Mucosa of descending colon (tissue), 3 donors: ENCODE data around the gene BEGAIN. TPM values are rescaled to one million over a fixed set of nuclear protein-coding genes. Genes with fewer than 3 reads are reported as not detected.

Experiments
- ATAC-seq: fragments of 200-7000 bp; cut with Tn5 transposase; one replicate; pipeline ENCODE4 v1.9.1; 2020; ENCODE audit warnings: mild to moderate bottlenecking, moderate library complexity
- DNase-seq, 3 donors: peaks; one replicate each; pipeline ENCODE4 v3.0.0-alpha.2; 2020
- H3K36me3 ChIP-seq: fragments of 200-600 bp; one replicate; pipeline ENCODE4 v1.8.0; 2021; ENCODE audit warnings: low read depth, mild to moderate bottlenecking
- H3K4me1 ChIP-seq: fragments of 200-600 bp; one replicate; pipeline ENCODE4 v1.8.0; 2021; ENCODE audit warnings: low read depth, mild to moderate bottlenecking
- H3K4me3 ChIP-seq: fragments of 200-600 bp; one replicate; pipeline ENCODE4 v1.8.0; 2021; ENCODE audit warnings: mild to moderate bottlenecking
- H3K9me3 ChIP-seq: fragments of 200-600 bp; one replicate; pipeline ENCODE4 v1.8.0; 2021; ENCODE audit warnings: mild to moderate bottlenecking
- intact Hi-C, 2 donors: fragments of 100-400 bp; cut with DNase I in 1 of 2; cut with micrococcal nuclease in 1 of 2; formaldehyde crosslinking; loops; one replicate each; pipeline versions ENCODE4 v1.11.0 to v1.11.1; 2022; cut with DNase I, micrococcal nuclease
- long read RNA-seq, 2 donors: library from polyadenylated mRNA; unstranded; transcript quantifications; one replicate each; pipeline ENCODE4 v2.0.0, GENCODE V29; 2019 to 2021
- total RNA-seq, 3 donors: library from RNA; stranded (reverse); fragmentation: NEBNext Ultra II Directional in 2 of 3; extraction: Animal tissue kit (Norgen Biotek cat#: 25700) in 2 of 3; gene quantifications; one replicate each; pipeline versions ENCODE4 v1.2.1 to v1.2.4, GENCODE V29; 2021 to 2023
- TF ChIP-seq, protein P1 (sequence below): fragments of 200-600 bp; IDR thresholded peaks from one replicate; pipeline ENCODE4 v1.8.0; 2022; ENCODE audit warnings: antibody characterized with exemption, mild to moderate bottlenecking
- donor health status: DM: no; HTN: no; CAD: no; lungs with moderate emphysema.
- donor health status: DM: no; HTN: no; CAD: no.
- donor health status: DM: no; HTN: yes; CAD: no.

The BEGAIN gene, protein sequence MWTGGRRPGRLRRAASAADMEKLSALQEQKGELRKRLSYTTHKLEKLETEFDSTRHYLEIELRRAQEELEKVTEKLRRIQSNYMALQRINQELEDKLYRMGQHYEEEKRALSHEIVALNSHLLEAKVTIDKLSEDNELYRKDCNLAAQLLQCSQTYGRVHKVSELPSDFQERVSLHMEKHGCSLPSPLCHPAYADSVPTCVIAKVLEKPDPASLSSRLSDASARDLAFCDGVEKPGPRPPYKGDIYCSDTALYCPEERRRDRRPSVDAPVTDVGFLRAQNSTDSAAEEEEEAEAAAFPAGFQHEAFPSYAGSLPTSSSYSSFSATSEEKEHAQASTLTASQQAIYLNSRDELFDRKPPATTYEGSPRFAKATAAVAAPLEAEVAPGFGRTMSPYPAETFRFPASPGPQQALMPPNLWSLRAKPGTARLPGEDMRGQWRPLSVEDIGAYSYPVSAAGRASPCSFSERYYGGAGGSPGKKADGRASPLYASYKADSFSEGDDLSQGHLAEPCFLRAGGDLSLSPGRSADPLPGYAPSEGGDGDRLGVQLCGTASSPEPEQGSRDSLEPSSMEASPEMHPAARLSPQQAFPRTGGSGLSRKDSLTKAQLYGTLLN
- total RNA-seq: 1 to 10 TPM in 2 of 3 donors, under 1 TPM in 1; 0.75 to 2.5 (median 1.1) TPM
- long read RNA-seq, donor 1, partial matches to known transcripts: 0 of 3 reads
- long read RNA-seq, donor 1, other reads (novel, unspliced or antisense): 3 of 3 reads
- long read RNA-seq, donor 2, partial matches to known transcripts: 0 of 1 reads
- long read RNA-seq, donor 2, other reads (novel, unspliced or antisense): 1 of 1 reads

DNA sequence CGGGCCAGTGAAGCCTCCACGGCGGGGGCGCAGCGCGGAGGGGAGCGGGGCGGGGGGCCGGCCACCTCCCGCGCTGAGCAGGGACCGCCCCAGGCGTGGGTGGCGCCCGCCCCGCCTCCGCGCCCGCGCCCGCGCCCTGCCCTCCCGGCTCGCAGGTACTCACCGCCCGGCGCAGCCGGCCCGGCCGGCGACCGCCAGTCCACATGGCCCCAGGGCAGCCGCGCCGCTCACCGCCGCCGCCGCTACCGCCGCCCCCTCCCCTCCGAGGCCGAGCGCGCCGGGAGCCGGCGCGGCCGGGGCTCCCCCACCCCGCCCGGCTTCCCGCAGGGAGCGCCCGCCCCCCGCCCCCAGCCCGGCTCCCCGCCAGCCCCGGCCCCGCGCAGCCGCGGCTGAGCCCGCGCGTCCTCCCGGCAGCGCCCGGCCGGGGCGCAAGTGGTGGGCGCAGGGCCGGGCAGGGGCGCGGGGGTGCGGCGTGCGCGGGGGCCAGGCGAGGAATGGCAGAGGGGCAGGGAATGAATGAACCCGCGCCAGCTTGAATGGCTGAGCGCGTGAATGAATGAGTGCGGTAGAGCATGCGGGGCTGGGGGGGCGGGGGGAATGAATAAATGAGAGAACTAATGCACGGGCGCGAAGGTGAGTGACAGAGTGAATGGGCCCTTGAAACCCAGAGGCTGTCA, at the start of gene BEGAIN:
Gene BEGAIN, minus strand, starts transcription at position 332 of the 677 bp plus-strand sequence. Its CDS starts 127 bp downstream, at position 205.
- H3K36me3 ChIP-seq: no peaks in the 10 kb centered on the region
- H3K9me3 ChIP-seq: no peaks in the 10 kb centered on the region
- ATAC-seq: peak; percentile 87
- H3K4me1 ChIP-seq: peaks cover 3% of the 10 kb centered on the region
- peak within 1 kb of the TSS; percentile 30 for H3K4me3 ChIP-seq
- DNase-seq: peak; percentile 46 to 75 (median 55)
- intact Hi-C loops: no loop called here
- TF ChIP-seq, protein P1, sequence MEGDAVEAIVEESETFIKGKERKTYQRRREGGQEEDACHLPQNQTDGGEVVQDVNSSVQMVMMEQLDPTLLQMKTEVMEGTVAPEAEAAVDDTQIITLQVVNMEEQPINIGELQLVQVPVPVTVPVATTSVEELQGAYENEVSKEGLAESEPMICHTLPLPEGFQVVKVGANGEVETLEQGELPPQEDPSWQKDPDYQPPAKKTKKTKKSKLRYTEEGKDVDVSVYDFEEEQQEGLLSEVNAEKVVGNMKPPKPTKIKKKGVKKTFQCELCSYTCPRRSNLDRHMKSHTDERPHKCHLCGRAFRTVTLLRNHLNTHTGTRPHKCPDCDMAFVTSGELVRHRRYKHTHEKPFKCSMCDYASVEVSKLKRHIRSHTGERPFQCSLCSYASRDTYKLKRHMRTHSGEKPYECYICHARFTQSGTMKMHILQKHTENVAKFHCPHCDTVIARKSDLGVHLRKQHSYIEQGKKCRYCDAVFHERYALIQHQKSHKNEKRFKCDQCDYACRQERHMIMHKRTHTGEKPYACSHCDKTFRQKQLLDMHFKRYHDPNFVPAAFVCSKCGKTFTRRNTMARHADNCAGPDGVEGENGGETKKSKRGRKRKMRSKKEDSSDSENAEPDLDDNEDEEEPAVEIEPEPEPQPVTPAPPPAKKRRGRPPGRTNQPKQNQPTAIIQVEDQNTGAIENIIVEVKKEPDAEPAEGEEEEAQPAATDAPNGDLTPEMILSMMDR: no peak

DNA sequence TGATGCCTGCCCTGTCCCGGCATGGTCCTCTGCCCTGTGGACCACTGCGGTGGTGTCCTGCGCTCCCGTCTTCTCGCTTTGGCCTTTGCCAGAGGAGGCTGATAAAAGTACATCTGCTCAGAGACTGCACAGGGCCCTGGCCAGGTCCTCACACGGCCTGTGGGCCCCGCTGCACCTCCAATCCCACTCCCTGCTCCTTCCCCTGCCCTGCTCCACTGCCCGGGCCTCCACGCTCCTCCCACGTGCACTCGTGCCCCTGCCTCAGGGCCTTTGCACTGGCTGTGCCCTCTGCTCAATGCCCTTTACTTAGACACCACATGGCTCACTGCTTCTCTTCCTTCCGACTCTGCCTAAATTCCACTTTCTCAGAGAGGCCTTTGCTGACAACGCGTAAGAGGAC, 49.3 kb upstream of the BEGAIN start:
- no peak for DNase-seq
- Histone ChIP-seq H3K4me3 (no peak overlapping the region), H3K9me3 (no peaks in the 10 kb centered on the region), H3K4me1 (peaks cover 5% of the 10 kb centered on the region), H3K36me3 (no peaks in the 10 kb centered on the region)
- intact Hi-C loops: no loop called here
- no peak for ATAC-seq
- TF ChIP-seq, protein P1: no peak

DNA sequence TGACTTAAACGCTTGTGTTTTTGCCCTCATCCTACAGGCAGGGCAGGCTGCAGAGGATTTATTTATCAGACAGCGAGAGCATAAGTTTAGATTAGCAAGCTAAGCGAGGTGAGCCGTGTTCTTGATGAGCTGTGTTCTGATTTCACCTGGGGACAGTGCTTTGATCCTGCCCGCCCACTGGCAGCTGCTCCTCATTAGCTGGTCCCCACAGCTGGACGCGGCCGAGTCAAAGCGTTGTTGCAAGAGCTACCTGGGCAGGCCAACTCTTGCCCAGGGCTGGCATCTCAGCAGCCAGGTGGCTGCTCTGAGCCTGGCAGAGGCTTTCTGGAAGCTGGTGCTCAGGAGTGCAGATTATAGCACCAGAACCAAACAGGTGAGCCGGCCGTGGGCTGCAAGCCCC, 46.8 kb upstream of the BEGAIN start:
- intact Hi-C loops: no loop called here
- TF ChIP-seq, protein P1: no peak
- no peak for ATAC-seq

DNA sequence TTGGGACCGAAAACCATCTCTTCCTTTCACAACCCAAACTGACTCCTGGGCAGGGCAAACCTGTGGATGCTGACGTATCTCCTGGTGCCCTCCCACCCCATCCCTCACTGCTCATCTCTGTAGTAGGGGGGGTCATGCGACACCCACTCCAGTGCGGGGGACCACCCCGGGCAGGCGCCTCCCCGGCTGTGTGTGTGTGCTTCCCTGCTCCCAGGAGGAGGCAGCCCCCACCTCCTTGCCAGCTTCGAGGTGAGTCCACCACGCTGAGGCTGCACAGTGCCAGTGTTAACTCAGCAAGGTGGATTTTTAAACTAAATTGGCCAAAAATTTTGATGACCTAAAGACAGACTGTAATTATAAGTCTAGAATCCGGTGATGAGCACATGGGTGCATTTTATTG, 46.2 kb upstream of the BEGAIN start:
- TF ChIP-seq, protein P1: no peak
- DNase-seq (peak in 1 of 3 donors; percentile 9), ATAC-seq (no peak)
- H3K4me3 ChIP-seq: no peak overlapping the region
- no peaks in the 10 kb centered on the region for H3K9me3 ChIP-seq
- intact Hi-C loops: no loop called here
- H3K36me3 ChIP-seq: no peaks in the 10 kb centered on the region
- H3K4me1 ChIP-seq: no peaks in the 10 kb centered on the region

More for the DNA sequence above, 46.8 kb upstream of the BEGAIN start:
- Histone ChIP-seq H3K4me3 (no peak overlapping the region), H3K4me1 (no peaks in the 10 kb centered on the region), H3K36me3 (no peaks in the 10 kb centered on the region), H3K9me3 (no peaks in the 10 kb centered on the region)
- DNase-seq: no peak

DNA sequence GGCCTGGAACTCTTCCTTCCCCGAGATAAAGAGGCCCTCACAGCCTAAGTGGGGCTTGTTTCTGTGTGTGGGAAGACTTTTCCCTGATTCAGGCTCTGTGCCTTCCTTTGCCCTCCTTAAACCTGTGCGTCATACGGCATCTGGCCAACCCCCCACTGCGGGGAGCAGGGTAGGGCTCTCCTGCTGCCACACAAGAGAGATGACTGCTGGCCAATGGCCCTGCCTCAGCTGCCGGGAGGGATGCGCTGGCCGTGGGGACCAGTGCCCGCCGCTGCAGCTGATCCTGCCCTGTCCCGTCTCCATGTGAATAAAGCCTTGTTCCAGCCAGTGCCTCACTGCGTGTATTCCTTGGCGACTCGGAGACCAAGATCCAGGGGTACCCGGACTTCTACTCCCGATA, 42.5 kb upstream of the BEGAIN start:
- ATAC-seq (no peak), DNase-seq (peak in 1 of 3 donors; percentile 3)
- TF ChIP-seq, protein P1: no peak
- H3K4me1 ChIP-seq: no peaks in the 10 kb centered on the region
- intact Hi-C loops: no loop called here
- H3K9me3 ChIP-seq: no peaks in the 10 kb centered on the region
- H3K4me3 ChIP-seq: no peak overlapping the region
- no peaks in the 10 kb centered on the region for H3K36me3 ChIP-seq
